HG03064 (cell line): ENCODE measurements around the gene NOXO1.
A peak's percentile ranks its signal among the peaks of the same experiment; 100 is the strongest.

Source experiments
- ATAC-seq: cut with Tn5 transposase; IDR thresholded peaks from one replicate; pipeline ENCODE4 v1.9.1; 2021; ENCODE audit warnings: low read depth; ENCODE audit not compliant: unreplicated experiment

Gene NOXO1

DNA sequence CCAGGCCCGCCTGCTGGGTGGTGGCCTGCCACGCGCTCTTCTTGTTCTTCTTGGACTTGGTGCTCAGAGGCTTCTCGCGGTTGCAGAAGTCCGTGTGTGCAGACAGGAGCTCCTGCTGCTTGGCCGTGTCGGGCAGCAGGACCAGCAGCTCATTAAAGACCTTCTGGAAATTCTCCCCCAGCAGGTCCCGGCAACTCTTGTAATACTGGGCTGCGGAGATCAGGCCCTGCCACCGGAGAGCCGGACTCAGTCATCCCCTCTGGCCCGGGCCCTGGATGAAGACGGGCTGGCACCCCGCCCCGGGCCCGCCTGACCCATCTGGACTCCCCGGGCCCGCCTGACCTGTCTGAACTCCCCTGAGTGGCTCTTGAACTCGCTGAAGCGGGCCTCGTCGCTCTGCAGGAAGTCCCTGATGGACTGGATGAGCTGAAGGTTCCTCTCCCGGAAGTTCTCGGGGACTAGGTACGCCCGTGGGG, 17.1 kb upstream of the NOXO1 start:
- ATAC-seq = no peak

DNA sequence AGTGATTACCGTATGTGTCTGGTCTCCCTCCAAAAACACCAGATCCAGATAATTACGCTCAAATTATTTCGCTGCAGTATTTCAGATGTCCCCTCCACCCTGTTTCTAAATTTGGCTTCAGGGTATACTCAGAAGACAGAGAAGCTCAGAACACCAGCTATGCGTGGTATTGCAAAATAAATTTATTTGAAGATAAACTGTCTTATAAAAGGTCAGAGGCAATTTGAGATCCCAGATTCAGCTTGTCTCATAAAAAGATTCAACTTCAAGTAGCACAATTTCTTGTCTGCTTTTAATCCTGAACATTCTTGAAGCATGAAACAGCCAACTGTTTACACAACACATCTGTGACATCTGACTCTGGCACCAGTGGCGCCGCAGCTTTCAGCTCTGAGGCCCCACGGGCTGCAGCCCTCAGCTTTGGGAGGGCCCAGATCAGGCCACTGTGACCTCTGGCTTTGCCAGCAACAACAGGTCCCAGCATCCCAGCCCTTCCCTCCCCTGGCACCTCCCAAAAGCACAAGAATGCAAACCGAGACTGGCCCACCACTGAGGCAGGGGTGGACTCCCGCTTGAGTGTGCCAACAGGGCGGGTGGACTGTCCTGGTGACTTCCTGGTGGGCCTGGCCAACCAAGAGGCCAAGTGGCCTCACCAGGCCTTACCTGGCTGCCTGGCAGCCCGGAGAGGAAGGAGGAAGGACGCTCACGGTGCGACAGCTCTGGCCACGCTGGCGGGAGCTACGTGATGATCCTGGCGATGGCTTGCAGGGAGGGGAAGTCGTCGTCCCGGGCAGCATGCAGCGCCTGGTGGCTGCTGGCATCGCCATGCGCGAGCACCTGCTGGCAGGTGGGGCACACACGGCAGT, 16.5 kb upstream of the NOXO1 start:
- no peak for ATAC-seq

DNA sequence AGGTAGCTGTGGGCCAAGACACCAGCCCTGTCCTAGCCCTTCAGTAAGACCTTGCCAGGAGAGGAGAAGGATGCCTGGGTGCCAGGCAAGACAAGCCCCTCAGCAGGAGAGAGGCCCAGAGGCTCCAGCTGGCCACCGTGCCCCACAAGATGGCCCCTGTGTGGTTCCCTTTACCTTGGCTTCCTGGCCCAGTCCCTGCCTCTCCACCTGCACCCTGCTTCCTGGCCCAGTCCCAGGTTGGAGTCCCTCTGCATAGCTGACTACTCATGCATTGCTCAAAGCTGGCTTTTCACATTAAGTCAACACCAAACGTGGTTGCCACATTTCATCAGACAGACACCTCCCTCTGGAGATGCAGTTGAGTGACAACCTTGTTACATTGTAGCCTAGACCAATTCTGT, 12.5 kb upstream of the NOXO1 start:
- ATAC-seq = no peak

DNA sequence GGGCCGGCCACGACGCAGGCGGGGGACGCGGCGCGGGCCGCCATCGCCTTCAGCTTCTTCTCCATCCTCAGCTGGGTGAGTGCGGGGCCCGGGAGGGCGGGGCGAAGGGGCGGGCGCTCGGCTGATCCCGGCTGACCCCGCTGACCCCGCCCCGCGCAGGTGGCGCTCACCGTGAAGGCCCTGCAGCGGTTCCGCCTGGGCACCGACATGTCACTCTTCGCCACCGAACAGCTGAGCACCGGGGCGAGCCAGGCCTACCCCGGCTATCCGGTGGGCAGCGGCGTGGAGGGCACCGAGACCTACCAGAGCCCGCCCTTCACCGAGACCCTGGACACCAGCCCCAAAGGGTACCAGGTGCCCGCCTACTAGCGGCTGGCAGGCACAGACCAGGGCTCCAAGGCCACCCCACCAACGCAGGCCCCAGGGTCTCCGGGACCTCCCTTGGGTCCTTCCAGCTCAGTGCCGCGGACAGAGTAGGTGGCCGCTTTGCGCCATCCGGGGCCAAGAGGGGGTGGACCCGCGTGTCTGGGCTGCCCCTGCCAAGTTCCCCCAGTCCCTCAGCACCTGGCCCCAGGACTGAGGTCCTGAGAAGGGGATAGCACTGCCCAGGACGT, 11.5 kb upstream of the NOXO1 start:
- no peak for ATAC-seq

DNA sequence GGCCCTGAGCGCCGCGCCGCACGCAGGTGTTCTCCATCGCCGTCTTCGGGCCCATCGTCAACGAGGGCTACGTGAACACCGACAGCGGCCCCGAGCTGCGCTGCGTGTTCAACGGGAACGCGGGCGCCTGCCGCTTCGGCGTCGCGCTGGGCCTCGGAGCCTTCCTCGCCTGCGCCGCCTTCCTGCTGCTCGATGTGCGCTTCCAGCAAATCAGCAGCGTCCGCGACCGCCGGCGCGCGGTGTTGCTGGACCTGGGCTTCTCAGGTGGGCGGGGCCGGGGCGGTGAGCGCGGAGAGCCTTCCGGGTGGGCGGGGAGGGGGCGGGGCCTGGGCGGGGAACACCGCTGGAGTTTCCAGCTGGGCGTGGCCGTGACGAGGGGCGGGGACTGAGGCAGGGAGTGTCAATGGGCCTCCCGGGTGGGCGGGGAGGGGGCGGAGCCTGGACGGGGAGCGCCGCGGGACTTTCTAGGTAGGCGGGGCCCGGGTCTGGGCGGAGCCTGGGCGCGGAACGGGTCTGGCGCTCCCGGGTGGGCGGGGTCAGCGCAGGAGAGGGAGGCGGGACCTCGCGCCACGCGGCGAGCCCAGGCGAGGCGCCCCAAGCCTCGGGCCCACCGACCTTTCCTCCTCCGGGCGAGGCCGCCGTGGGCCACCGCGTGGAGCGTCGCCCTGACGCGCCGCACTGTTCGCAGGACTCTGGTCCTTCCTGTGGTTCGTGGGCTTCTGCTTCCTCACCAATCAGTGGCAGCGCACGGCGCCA, 10.9 kb upstream of the NOXO1 start:
- ATAC-seq = peak; percentile 42

DNA sequence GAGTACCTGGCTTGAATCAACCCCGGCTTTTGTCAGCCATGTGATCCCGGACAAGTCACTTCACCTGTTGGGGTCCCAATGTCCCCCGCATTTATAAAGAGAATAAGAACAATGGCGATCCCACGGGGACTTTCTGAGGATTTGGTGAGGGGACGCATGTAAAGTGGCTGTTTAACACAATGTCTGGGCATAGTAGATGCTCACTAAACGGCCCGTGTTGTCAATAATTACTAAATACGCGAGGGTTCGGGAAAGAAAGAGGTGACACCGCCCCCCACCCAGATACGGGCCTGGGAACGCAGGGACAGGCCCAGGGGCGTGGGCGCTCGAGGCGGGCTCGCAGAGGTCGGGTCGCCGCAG, 10.3 kb upstream of the NOXO1 start:
- no peak for ATAC-seq

DNA sequence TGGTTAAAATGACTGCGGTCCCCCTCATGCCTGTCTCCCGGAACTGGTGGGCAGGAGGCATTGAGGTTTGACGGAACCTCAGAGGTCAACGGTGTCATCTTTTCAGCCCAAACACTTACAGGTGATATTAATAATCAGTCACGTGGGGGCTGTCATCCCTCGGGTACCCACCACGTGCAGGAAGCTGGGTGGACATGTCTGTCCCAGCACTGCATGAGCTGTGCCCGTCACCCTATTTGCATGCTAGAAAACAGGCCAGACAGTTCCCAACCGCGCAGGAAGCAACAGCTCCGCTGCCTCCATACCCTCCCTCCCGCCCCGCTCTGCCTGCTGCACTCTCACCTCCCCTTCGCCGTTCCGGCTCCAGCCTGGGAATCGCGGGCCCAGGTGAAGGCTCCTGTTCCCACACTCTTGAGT, 9.9 kb upstream of the NOXO1 start:
- no peak for ATAC-seq

DNA sequence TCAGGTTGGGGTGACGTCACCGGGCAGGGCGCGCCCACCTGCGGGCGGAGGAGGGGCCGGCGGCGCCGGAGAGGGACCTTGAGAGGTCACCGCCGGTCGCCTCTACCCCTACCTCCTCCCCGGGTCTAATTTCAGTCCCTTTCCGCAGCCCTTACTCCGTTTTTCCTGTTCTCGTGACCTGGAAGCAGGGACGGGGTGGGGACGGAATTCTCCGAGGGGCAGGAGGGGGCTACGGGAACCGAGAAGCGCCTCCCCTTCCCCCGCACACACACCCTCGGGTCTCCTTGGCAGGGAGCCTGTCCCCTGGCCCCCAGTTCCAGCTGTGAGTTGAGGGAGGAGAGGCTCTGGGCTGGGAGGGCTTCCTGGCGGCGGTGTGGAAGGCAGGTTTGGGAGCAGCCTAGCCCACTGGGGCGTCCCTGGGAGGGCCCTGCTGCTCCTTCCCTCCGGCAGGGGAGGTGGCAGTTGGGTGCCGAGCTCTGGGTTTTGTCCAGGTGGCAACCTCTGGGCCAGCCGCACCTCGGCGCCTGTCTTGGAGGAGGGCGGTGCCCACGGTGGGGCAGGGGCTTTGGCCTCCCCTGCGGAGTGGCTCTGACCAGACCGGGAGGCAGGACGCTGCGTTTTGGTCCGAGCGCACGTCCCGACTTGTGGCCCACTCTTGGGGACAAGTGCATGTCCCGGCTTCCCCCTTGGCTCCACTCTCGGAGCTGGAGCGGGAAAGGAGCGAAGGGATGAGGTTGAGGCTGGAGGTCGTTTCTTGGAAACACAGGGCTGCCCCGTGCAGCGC, 9.3 kb upstream of the NOXO1 start:
- ATAC-seq = no peak

DNA sequence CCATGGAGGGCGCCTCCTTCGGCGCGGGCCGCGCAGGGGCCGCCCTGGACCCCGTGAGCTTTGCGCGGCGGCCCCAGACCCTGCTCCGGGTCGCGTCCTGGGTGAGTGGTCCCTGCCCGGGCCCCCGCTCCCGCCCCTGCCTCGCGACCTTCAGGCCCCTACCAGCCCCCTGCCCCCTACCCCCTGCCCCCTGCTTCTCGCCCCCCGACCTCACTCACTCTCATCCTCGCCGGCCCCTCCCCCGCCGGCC, 8.8 kb upstream of the NOXO1 start:
- no peak for ATAC-seq

DNA sequence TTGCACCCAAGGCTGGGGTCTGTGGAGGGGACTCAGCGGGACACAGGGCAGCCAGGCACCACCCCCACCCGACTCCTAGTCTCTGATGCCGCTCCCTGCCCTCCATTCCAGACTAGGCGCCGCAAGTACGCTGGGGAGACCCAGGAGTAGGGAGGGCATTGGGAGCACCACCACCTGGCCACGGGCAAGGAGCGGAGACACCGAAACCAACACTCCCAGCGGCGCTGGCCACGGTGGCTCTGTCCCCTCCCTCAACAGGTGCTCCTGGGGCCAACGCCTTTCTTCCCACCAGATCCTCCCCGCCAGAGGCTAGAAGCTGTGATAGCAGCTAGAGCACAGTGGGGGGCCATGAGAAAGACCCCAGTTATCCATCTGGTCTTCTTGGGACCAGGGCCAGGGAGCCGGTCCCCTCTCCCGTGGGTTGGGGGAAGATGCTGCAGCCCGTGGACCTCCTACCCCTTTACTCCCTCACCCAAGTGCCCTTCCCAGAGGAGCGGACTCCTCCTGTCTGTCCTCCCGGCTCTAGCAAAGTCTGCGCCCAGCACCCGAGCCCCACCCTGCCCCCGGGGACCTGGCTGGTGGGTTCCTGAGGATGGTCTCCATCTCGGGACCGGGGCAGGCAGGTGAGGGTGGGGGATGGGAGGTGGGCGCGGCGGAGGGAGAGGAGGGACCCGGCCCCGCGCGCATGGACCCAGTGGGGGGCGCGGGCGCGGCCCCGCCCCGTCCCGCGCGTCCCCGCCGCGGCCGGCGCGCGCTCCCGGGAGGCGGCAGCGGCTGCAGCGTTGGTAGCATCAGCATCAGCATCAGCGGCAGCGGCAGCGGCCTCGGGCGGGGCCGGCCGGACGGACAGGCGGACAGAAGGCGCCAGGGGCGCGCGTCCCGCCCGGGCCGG, 8.2 kb upstream of the NOXO1 start, which contains the start of gene SYNGR3:
TSS of gene SYNGR3 (plus strand) at position 762 of the 892 bp plus-strand sequence. CDS start 133 bp downstream, outside the sequence.
- no peak for ATAC-seq

DNA sequence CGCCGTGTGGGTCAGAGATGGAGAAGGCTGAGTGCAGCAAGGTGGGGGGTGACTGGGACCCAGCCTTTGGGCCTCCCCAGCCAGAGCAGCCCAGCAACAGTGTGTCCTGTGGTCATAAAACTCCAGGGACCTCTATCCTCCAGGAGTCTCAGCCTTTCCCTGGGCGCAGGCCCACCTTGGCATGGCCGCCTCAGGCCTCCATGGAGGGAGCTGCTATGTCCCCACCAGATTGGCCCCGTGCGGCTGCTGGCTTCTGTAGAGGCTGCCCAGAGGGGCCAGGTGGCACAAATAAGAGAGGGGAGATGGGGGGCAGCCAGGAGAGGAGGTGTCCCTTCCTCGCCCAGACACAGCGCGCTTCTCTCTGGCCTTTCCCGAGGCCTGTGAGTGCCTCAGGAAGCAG, 5.9 kb upstream of the NOXO1 start:
- no peak for ATAC-seq

DNA sequence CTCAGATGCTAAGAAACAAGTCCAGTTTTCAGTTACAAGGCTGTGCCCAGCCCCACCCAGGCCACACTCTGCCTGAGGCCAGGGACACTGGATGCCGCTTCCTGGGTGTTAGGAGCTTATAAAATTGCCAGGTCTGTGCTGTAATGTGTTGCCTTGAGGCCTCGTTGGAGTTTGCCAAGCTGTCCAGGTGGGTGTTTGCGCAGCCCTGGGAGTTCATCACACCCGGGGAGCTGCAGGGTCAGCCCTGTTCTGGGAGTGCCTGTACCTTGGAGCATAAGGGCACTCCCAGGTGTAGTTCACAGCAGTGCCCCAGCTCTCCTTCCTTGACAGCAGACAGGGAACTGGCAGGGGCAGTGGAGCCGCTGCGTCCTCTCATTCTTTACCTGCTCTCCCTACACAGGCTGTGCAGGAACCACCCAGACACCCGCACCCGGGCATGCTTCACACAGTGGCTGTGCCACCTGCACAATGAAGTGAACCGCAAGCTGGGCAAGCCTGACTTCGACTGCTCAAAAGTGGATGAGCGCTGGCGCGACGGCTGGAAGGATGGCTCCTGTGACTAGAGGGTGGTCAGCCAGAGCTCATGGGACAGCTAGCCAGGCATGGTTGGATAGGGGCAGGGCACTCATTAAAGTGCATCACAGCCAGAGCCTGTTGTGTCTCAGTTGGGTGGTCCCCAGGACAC, 4.3 kb upstream of the NOXO1 start:
- ATAC-seq = no peak

DNA sequence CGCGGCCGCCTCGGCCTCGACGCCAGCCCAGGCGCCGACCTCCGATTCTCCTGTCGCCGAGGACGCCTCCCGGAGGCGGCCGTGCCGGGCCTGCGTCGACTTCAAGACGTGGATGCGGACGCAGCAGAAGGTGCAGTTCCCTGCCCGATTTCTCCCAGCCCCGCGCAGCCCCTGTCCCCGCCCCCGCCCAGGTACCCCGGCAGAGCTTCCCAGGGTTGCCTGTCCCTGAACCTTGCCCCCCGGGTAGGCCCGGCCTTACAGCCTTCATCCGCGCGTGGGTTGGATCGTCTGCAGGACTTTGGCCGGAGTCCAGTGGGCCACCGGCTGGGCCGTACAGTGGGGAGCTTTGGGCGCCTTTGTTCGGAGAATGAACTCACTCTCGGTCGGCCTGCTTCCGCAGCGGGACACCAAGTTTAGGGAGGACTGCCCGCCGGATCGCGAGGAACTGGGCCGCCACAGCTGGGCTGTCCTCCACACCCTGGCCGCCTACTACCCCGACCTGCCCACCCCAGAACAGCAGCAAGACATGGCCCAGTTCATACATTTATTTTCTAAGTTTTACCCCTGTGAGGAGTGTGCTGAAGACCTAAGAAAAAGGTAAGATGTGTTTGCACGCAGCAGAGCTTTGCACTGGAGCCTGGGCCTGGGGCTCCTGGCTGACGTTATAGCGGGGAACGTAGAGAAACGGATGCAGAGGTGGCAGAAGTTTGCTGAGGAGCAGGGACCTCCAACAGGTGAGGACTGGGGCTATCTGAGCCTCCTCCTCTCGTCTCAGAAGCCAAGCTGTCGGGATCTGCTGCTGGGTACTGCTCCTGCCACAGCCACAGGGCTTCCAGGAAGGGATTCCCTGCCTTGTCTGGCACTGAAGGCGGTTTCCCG, 3.3 kb upstream of the NOXO1 start:
- no peak for ATAC-seq

DNA sequence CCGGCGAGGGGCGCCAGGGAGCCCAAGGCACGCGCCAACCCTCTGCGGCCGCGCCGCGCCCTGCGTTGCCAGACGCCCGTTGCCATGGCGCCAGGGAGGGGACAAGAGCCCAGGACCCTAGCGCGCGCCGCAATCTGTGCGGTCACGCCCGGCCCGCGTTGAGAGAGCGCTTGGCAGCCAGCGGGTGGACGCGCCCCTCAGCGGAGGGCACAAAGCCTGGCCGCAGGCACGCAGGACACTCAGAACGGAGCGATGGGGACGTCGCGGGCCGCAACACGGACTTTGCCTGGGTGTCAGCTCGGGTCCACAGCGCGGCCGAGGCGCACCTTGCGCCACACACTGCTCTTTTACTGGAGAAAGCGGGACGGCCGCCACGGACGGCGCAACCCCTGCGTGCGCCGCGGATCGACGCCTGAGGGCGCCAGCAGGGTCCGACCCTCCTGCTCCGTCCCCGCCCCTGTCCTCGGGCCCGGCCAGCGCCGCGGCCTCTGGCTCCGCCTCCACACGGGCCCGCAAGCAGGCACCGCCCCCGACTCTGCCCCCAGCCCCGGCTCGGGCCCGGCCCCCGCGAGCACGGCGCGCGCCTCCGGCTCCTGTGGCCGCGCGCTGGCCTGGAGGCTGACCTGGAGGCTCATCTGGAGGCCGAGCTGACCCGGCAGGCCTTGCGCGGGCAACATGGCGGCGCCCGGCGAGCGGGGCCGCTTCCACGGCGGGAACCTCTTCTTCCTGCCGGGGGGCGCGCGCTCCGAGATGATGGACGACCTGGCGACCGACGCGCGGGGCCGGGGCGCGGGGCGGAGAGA, 2.5 kb upstream of the NOXO1 start, which contains the start of gene GFER:
TSS of gene GFER (plus strand) at position 650 of the 803 bp plus-strand sequence. CDS start at position 676, 26 bp downstream.
- peak; percentile 64 for ATAC-seq

DNA sequence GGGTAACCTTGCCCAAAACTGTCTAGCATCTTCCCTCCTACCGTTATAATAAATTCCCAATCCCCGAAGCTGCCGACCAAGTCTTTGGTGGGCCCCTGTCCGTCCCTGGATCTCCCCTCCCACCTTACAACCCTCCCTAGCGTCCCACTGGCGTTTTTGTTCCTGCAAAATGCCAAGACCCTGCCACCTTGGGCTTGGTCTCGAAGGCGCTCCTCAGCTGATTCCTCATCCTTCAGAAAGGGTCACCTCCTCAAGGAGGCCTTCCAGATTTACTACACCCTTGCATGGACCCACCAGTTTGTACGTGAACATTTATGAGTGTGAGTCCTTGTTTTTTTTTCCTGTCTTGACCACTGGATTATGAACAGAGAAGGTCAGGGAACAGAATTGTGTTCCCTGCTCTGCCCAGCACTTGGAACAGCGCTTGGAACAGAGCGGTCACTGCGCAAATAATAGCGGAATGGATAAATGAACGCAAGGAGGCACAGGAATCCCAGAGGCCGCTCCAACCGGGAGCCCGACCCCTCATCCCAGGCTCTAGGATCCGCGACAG, 1.8 kb upstream of the NOXO1 start:
- no peak for ATAC-seq

DNA sequence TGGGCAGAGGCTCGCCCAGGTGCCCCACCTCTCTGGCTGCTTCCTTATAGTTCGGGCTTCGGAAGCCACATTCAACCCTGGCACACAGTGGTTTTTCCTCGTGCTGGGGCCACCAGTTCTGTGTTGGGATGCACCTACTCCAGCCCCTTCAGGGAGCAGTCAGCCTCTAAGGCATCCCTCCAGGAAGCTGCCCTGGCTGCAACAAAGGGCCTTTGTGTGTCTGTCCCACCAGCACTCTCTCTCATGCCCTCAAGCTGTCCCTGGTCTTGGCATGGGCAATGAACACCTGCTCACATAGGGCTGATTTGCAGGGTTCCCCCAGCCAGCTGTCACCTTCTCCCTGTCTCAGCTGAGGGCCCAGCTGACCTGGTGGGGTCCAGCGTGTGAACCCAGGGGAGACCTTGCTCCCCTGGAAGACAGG, 754 bp upstream of the NOXO1 start:
- no peak for ATAC-seq

DNA sequence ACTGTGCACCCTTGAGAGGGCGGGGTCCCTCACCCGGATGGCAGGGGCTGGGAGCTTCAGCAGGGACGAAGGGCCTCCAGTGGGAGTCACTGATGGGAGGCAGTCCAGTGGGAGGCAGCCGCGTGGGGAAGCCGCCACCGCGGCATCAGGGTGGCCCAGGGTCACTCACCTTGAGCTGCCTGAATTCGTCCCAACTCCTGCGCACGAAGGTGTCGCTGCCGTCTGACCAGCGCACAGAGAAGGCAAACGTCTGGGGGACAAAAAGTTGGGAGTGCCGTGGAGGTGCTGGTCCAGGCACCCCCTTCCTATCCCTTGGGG, 540 bp downstream of the NOXO1 start:
- ATAC-seq = no peak
